Parathyroid adenoma (tissue), 2 donors: Measurements from ENCODE around the gene SCUBE2.
A peak's percentile ranks its signal among the peaks of the same experiment; 100 is the strongest.

ENCODE experiments used
- H2AFZ ChIP-seq: fragments of 300-600 bp; sonication (generic); one replicate; pipeline ENCODE4 v1.7.0; 2017; ENCODE audit warnings: antibody characterized with exemption, mild to moderate bottlenecking
- H3K27ac ChIP-seq: fragments of 300-600 bp; sonication (generic); one replicate; pipeline ENCODE4 v1.7.0; 2017
- H3K27me3 ChIP-seq: fragments of 300-600 bp; sonication (generic); one replicate; pipeline ENCODE4 v1.7.0; 2017; ENCODE audit warnings: low read length; ENCODE audit not compliant: control insufficient read depth, insufficient read depth
- H3K36me3 ChIP-seq: fragments of 300-600 bp; sonication (generic); one replicate; pipeline ENCODE4 v1.7.0; 2017; ENCODE audit warnings: low read length; ENCODE audit not compliant: control insufficient read depth, insufficient read depth
- H3K4me1 ChIP-seq: fragments of 300-600 bp; sonication (generic); one replicate; pipeline ENCODE4 v1.7.0; 2017; ENCODE audit warnings: control low read depth
- H3K4me2 ChIP-seq: fragments of 300-600 bp; sonication (generic); one replicate; pipeline ENCODE4 v1.7.0; 2017; ENCODE audit warnings: low read length
- H3K4me3 ChIP-seq: fragments of 300-600 bp; sonication (generic); one replicate; pipeline ENCODE4 v1.7.0; 2017; ENCODE audit warnings: low read depth, low read length
- H3K79me2 ChIP-seq: fragments of 300-600 bp; sonication (generic); one replicate; pipeline ENCODE4 v1.7.0; 2017; ENCODE audit warnings: control low read depth
- H3K9ac ChIP-seq: fragments of 300-600 bp; sonication (generic); one replicate; pipeline ENCODE4 v1.7.0; 2017; ENCODE audit warnings: mild to moderate bottlenecking
- H3K9me3 ChIP-seq: fragments of 300-600 bp; sonication (generic); one replicate; pipeline ENCODE4 v1.7.0; 2017; ENCODE audit warnings: low read length; ENCODE audit not compliant: control insufficient read depth
- TF ChIP-seq, protein P1 (sequence below): fragments of 300-600 bp; sonication (generic); IDR thresholded peaks from one replicate; pipeline ENCODE4 v1.7.0; 2017; ENCODE audit warnings: antibody characterized with exemption, mild to moderate bottlenecking
- donor health status: primary hyperparathyroidism.

The SCUBE2 gene

DNA sequence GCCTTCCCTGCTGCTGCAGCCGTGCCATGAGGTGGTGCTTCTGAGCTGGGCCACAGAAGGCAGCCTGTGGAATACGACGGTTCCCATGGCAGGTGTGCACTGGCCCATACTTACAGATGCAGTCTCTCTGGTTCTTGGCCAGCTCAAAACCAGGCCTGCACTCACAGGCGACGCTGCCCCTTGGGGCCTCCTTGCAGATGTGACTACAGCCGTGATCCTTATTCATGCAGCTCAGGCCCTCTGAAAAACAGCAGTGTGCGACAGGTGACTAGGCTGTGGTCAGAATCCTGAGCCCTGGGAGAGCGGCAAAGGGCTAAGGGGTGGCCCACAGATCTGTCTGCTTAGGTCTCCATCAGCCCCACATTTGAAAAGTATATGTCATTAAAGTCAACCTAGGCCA lies 22.1 kb downstream of the SCUBE2 start:
- Histone ChIP-seq H3K4me2 (no peak overlapping the region), H3K79me2 (no peaks in the 10 kb centered on the region), H3K27ac (no peak overlapping the region), H3K27me3 (no peaks in the 10 kb centered on the region), H3K9ac (no peak overlapping the region), H3K4me3 (no peak overlapping the region), H3K4me1 (peaks cover 7% of the 10 kb centered on the region), H2AFZ (no peak overlapping the region), H3K9me3 (no peaks in the 10 kb centered on the region), H3K36me3 (no peaks in the 10 kb centered on the region)
- TF ChIP-seq, protein P1, sequence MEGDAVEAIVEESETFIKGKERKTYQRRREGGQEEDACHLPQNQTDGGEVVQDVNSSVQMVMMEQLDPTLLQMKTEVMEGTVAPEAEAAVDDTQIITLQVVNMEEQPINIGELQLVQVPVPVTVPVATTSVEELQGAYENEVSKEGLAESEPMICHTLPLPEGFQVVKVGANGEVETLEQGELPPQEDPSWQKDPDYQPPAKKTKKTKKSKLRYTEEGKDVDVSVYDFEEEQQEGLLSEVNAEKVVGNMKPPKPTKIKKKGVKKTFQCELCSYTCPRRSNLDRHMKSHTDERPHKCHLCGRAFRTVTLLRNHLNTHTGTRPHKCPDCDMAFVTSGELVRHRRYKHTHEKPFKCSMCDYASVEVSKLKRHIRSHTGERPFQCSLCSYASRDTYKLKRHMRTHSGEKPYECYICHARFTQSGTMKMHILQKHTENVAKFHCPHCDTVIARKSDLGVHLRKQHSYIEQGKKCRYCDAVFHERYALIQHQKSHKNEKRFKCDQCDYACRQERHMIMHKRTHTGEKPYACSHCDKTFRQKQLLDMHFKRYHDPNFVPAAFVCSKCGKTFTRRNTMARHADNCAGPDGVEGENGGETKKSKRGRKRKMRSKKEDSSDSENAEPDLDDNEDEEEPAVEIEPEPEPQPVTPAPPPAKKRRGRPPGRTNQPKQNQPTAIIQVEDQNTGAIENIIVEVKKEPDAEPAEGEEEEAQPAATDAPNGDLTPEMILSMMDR, result no peak

DNA sequence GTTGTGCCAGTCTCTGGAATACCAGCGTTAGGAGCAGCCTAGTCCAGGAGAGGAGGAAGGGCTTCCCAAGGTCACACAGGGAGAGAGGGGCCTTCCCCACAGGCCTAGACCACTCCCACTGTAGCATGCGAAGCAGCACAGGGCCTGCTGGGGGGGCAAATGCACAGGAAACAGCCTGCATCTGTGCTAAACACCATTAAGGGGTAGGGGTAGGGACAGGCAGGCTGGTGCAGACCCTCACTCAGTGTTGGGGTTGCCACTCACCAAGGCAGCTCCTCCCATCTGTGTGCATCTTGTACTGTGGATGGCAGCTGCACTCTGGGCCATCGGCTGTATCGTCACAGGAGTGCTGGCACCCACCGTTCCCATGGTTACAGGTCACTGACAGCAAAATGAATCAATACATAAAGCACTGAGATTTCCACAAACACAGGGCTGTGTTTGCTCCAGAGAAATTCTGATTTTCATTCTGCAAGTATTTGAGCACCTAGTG lies 24.9 kb downstream of the SCUBE2 start:
- Histone ChIP-seq H3K27ac (no peak overlapping the region), H3K9me3 (no peaks in the 10 kb centered on the region), H3K9ac (no peak overlapping the region), H3K27me3 (no peaks in the 10 kb centered on the region), H3K36me3 (no peaks in the 10 kb centered on the region), H3K4me1 (peaks cover 7% of the 10 kb centered on the region), H3K79me2 (no peaks in the 10 kb centered on the region), H2AFZ (peak overlapping the region; percentile 28), H3K4me2 (no peak overlapping the region), H3K4me3 (no peak overlapping the region)
- TF ChIP-seq, protein P1, result no peak

DNA sequence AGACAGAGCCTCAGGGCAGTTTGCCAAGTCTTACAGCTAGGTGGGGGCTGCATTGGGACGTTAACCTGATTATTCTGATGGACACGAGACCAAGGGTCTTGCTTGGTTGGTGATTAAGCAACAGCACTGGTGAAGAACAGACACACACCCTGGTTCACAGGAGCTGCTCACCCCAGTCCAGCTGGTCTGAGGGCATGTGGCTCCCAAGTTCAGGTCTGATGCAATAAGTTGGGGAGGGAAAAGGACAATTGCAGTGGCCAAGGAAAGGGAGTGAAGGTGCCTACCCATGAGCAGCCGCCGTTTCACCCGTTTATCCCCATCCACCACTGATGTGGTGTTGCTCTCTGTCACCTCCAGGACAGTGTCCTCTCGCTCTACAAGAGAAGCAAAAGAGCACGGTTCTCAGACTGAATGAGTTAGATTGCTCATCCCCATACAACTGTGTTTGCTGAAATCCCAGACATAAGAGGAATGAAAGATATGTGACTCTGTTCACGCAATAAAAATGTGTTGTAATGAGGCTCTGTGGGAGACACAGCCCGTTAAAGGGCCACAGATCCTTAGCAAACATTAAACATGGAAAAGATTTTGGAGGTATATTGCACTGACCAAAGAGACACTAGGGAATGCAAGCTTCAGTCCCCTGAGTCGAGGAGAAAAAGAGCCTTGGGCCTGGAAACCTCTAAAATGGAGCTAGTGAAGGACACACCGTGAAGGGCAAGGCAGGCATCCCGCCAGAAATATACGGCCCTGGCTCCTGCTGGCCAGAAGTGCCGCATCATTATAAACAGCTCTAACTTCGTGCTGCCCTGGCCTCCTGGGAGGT lies 25.6 kb downstream of the SCUBE2 start:
- no peaks in the 10 kb centered on the region for H3K9me3 ChIP-seq
- no peaks in the 10 kb centered on the region for H3K36me3 ChIP-seq
- H3K27ac ChIP-seq, result no peak overlapping the region
- TF ChIP-seq, protein P1, result no peak
- H2AFZ ChIP-seq, result peak overlapping the region; percentile 28
- no peak overlapping the region for H3K4me3 ChIP-seq
- H3K27me3 ChIP-seq, result no peaks in the 10 kb centered on the region
- no peak overlapping the region for H3K4me2 ChIP-seq
- H3K9ac ChIP-seq, result no peak overlapping the region
- no peaks in the 10 kb centered on the region for H3K79me2 ChIP-seq
- peaks cover 4% of the 10 kb centered on the region for H3K4me1 ChIP-seq

DNA sequence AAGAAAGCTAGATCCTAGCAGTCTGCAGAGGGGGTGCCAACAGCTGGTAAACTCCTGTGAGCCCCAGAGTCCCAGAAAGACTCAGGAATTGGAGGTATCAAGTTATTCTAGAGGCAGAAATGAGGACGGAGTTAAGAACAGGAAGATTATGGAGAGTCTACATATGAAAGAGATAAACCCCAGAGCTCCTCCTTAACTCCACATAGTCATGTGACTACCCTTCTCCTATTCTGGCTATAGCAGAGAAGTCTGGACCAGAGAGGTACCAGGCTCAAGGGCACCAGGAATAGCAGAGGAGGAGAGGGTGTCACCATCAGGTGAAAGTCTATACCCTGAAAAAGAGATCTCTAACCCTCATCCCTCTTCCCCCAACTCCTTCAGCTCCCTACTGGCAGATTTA lies 29.6 kb downstream of the SCUBE2 start:
- Histone ChIP-seq H3K36me3 (no peaks in the 10 kb centered on the region), H3K9me3 (no peaks in the 10 kb centered on the region), H3K79me2 (no peaks in the 10 kb centered on the region), H3K4me3 (no peak overlapping the region), H3K9ac (no peak overlapping the region), H2AFZ (no peak overlapping the region), H3K27ac (no peak overlapping the region), H3K4me2 (no peak overlapping the region), H3K27me3 (no peaks in the 10 kb centered on the region), H3K4me1 (peaks cover 4% of the 10 kb centered on the region)
- TF ChIP-seq, protein P1, result no peak

DNA sequence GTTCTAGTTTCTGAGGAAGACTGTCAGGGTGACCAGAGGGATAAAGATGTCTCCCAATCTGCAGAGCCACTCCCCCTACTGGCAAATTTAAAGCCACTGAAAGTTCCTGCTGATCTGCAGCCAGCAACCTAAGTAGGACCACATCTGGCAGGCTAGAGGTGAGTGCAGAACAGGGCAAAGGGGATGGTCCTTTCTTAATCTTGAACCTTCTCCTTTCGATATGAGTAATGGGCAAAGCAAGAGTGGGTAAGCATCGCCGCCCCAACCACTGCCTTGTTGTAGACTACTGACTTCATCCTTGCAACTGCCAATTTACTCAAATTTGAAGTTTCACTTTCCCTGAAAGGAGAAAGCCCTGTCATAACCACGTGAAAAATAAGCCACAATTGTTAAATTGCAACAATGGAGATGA lies 30.7 kb downstream of the SCUBE2 start:
- Histone ChIP-seq H3K4me2 (no peak overlapping the region), H2AFZ (no peak overlapping the region), H3K9ac (no peak overlapping the region), H3K36me3 (no peaks in the 10 kb centered on the region), H3K27me3 (no peaks in the 10 kb centered on the region), H3K9me3 (no peaks in the 10 kb centered on the region), H3K79me2 (no peaks in the 10 kb centered on the region), H3K4me1 (no peaks in the 10 kb centered on the region), H3K27ac (no peak overlapping the region), H3K4me3 (no peak overlapping the region)
- TF ChIP-seq, protein P1, result no peak
